Stimulated activated CD8-positive, alpha-beta memory T cell treated with anti-CD3 and anti-CD28 coated beads, Interleukin-7, amount 100 ng/mL, for 48 hours (primary cell): ENCODE measurements around the gene RNF114.
A peak's percentile ranks its signal among the peaks of the same experiment; 100 is the strongest.
"Not testable (repeated sequence)": the region's sequence is repeated elsewhere in the genome, so short reads cannot be mapped to it uniquely, and the experiment has no call there.

Source experiments
- DNase-seq, 2 donors: peaks; one replicate each; pipeline ENCODE4 v3.0.0-alpha.2; 2020; ENCODE audit warnings: low read depth in 1 of 2; ENCODE audit errors: extremely low read depth in 1 of 2

The RNF114 gene

GRCh38 chr20:49925901-49926454 is 10.2 kb upstream of the RNF114 start:
- no peak for DNase-seq

DNA sequence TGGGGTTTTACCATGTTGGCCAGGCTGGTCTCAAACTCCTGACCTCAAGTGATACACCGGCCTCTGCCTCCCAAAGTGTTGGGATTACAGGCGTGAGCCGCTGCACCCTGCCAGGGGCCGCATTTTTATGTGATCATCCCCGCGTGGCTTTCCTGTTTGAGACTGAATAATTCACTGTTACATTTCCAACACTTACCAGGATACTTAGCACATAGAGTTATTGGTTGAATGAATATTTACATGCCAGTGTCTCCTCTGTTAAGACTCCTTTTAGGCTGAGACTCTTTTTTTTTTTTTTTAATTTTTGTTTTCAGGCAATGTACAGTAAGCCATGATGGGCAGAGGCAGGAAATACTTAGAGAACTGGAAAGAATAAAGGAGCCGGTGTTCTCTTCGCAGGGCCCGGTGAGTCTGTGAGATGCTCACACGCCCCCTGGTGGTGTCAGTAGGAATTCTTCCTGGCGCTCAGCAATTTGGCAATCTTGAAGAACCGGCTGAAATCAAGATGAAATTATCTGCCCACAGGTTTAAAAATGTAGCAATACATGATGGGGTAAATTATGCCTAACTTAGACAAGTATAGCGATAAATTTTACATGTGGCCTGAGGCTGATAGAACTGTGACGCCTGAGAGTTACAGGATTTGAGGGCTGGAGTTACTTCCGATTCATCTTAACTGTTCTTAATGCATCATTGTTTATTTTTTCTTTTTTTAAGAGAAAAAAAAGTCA is 7.6 kb upstream of the RNF114 start:
- DNase-seq: peak; percentile 44 to 65

DNA sequence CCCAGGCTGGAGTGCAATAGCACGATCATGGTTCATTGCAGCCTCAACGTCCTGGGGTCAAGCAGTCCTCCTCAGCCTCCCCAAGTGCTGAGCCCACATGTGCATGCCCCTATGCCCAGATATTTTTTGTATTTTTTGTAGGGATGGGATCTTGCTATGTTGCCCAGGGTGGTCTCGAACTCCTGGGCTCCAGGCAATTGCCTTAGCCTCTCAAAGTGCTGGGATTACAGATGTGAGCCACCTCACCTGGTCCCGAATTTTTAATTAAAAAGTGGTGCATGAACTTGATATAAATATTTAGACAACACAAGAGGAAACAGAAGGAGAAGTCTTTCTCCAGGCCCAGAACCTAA is 7.1 kb upstream of the RNF114 start:
- no peak for DNase-seq

- no peak for DNase-seq
These were observed 448 bp upstream of the RNF114 start for GRCh38 chr20:49935746-49936152.

DNA sequence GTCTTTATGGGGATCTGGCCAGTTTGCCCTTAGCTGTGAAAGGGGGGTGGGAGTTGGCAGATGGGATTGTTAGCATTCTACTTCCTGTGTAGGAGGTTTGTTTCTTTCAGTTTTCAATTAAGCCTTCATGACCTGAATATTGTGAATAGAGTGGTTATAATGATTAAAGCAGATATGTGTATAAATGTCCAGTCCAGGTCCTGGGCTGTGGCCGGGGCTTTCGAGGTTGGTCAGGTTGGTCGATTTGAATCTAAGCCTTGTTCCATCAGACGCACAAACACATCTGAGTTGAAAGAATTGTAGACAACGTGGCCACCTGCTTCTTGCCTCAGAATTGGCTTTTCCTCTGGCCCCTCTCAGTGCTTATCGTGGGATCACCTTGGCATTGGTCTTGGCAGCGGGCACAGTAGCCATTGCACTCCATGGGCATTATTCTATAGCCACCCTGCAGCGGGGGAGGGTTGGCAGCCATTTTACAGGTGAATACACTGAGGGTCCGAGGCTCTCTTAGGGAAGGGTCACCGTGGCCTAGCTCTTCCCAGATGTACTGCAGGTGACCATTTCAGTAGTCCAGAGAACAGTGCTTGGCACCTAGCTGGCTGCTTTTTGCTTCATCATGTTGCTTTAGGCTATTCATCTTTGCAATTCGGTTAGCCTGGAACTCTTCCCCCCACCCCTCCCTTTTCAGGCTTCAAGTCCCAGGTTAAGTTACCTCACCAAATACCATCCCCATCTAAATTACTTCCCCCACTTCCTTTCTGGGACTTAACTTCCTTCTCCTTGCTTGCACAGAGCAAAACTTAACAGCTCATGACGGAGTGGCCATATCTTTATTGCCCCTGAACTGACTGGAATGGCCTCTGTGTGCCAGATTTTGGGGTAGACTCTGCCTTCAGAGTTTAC is 1.1 kb downstream of the RNF114 start:
- no peak for DNase-seq

GRCh38 chr20:49938173-49939163 is 2.3 kb downstream of the RNF114 start:
- no peak for DNase-seq

DNA sequence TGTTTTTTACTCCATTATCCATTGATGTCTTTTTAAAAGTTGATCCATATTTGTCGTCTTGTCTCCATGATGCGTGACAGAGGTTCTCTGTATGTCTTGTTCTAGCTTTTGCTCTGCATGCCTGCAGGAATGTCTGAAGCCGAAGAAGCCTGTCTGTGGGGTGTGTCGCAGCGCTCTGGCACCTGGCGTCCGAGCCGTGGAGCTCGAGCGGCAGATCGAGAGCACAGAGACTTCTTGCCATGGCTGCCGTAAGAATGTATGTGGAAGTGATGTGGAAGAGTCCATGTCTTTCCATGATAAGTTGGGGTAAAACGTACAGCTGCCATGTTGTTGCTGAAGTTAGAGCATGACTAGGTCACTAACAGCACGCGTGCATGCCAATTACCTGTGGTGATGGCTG is 5.3 kb downstream of the RNF114 start:
- DNase-seq: no peak

DNA sequence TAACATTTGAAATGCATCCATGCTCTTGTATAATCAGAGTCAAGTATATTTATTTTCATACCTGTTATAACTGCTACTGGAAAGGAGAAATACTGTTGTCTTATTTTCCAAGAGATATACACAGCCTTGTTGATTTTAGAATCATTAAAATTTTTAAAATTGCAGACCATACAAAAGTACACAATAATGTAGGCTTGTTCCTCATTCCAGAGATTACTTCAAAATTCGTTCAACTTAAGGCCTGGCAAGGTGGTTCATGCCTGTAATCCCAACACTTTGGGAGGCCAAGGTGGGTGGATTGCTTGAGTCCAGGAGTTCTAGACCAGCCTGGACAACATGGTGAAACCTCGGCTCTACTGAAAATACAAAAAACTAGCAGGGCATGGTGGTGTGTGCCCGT is 6.1 kb downstream of the RNF114 start:
- no peak for DNase-seq

- DNase-seq: no peak
These were observed 6.7 kb downstream of the RNF114 start for GRCh38 chr20:49942942-49943341.

- no peak for DNase-seq
These were observed 9.1 kb downstream of the RNF114 start for GRCh38 chr20:49945306-49945700.

- no peak for DNase-seq
These were observed 9.7 kb downstream of the RNF114 start for GRCh38 chr20:49945701-49946477.

GRCh38 chr20:49948178-49948577 is 12.0 kb downstream of the RNF114 start:
- no peak for DNase-seq

DNA sequence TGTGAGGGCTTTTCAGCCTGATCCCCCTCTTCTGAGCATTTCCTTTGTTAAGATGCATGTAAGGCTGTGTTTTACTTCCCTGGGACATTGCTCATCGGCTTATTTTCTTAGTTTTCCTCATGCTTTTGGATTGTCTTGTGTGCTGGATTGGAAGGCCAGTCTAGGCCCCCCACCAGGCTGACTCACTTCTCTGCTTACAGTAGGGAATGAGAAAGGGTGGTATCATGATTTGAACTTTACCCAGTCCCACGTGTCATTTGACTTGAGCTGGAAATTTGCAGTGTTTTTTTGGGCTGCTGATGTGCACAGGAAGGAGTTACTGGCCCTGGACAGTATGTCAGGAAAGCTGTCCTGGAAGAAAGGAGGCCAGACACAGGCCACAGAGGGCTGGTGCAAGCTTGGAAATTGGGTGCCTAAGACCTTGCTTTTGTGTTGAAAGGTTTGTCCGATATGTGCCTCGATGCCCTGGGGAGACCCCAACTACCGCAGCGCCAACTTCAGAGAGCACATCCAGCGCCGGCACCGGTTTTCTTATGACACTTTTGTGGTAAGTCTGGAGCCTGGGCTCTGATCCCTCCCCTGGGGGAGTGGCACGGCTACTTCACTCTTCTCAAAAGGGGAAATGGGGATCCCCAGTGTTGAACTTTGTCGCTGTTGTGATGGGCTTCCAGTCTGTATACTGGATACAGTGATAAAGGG is 12.8 kb downstream of the RNF114 start:
- DNase-seq: no peak

- no peak for DNase-seq
These were observed 15.0 kb downstream of the RNF114 start for GRCh38 chr20:49951151-49951550.

- no peak for DNase-seq
These were observed 19.0 kb downstream of the RNF114 start for GRCh38 chr20:49955167-49955566.

DNA sequence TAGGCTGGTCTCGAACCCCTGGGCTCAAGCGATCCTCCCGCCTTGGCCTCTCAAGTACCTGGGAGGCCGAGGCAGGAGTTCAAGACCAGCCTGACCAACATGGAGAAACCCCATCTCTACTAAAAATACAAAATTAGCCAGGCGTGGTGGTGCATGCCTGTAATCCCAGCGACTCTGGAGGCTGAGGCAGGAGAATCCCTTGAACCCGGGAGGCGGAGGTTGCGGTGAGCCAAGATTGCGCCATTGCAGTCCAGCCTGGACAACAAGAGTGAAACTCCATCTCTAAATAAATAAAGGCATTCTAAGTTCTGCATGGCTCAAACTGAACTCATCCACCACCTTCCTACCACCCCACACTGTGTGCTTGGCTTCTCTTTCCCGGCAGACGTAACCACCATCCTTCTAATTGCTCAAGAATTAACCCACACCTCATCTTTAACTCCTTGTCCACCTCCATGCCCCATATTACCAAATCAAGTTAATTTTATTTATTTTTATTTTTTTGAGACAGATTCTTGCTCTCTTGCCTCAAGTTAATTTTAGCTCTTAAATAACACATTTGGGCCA is 19.7 kb downstream of the RNF114 start:
- DNase-seq: not testable (repeated sequence)

GRCh38 chr20:49956689-49957088 is 20.5 kb downstream of the RNF114 start:
- no peak for DNase-seq

DNA sequence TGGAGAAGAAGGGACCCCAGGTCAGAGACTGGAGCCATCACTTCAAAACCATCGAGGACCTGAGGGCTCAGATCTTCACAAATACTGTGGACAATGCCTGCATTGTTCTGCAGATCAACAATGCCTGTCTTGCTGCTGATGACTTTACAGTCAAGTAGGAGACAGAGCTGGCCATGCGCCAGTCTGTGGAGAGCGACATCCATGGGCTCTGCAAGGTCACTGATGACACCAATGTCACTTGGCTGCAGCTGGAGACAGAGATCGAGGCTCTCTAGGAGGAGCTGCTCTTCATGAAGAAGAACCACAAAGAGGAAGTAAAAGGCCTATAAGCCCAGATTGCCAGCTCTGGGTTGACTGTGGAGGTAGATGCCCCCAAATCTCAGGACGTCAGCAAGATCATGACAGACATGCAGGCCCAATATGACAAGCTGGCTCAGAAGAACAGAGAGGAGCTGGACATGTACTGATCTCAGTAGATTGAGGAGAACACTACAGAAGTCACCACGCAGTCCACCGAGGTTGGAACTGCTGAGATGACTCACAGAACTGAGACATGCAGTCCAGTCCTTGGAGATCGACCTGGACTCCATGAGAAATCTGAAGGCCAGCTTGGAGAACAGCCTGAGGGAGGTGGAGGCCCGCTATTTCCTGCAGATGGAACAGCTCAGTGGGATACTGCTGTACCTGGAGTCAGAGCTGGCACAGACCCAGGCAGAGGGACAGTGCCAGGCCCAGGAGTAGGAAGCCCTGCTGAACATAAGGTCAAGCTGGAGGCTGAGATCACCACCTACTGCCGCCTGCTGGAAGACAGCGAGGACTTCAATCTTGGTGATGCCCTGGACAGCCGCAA is 21.1 kb downstream of the RNF114 start:
- DNase-seq: not testable (repeated sequence)
